ENCODE results near the gene DCUN1D4.

Gene DCUN1D4

DNA sequence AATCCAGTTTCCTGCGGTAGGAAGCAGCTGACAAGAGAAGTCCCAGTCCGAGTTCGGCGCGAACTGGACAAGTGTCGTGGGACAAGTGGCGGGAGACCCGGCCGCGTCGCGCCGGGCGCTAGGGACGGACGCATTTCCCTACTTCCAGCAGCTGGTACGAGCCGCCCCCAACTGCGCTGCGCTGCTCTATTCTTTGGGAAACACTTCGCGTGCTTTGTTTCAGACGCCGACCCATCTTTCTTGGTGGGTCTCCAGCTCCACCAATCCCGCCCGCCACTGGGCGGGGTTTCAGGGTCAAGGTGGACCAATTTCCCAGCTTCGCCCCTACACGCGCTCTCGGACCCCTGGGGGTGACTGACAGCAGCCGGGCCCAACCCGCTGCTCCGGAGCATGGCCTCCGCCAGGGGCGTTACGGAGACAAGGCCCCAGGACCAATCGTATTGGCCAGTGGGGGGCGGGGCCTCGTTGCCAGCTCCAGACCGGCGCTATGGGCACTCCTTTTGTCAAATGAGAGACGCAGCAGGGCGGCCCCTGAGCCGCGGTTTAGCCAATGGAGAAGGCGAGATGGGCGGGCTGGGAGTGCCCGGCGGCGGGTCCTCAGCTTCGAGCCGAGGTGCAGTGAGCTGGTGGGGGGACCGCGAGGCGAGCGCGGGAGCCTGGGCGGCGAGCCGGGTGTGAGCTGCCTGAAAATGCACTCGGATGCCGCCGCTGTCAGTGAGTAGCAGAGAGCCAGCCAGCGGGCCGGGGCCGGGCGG is at the start of gene DCUN1D4:
Gene DCUN1D4 (plus strand): TSS at position 600 of the 755 bp plus-strand sequence. CDS start 90 bp downstream, at position 690.
- DNase-seq = peak; percentile 98

DNA sequence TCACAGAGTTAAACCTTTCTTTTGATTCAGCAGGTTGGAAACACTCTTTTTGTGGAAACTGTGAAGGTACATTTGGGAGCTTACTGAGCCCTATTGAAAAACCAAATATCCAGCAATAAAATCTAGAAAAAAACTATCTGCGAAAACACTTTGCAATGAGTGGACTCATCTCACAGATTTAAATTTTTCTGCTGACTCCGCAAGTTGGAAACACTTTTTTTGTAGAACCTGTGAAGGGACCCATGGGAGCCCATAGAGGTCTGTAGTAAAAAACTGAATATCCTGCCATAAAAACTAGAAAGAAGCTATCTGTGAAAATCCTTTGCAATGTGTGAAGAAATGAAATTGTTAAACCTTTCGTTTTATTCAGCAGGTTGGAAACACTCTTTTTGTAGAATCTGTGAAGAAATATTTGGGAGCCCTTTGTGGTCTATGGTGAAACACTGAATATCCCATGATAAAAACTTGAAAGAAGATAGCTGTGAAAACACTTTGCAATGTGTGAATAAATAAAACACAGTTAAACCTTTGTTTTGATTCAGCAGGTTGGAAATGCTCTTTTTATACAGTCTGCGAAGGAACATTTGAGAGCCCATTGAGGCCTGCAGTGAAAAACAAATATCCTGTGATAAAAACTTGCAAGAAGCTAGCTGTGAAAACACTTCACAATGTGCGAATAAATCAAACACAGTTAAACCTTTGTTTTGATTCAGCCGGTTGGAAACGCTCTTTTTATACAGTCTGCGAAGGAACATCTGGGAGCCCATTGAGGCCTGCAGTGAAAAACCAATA is 22.3 kb upstream of the DCUN1D4 start:
- DNase-seq = no peak

DNA sequence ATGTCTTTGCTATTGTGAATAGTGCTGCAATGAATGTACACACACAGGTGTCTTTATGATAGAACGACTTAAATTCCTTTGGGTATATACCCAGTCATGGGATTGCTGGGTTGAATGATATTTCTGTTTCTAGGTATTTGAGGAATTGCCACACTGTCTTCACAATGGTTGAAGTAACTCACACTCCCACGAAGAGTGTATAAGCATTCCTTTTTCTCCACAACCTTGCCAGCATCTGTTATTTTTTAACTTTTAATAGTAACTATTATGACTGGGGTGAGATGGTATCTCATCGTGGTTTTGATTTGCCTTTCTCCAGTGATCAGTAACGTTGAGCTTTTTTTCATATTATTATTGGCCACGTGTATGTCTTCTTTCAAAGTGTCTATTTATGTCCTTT is 17.6 kb upstream of the DCUN1D4 start:
- no peak for DNase-seq

DNA sequence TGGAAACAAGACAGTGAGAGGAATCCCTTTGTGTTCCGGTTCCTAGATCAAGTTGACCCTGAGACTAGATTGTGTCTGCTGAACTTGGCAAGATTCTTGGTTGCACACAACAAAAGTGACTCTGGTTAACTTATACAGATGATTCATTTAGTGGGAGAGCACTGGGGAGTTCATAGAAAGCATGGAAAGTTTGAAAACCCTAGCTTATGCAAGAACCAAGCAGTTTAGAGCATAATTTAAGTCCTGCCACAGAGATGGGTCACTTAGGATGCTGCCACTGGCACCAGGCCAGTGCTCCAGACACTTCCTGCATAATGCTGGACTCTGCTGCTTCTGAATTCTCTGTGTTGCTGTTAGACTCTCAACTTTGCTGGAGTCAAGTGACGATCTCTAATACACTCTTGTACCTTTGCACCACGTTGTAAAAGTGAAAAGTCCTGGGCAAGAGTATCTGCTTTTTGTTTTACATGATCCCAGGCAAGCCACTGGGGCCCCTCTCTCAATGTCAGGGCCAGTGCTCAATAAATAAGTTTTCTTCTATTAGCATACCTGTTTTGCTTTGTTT is 12.7 kb upstream of the DCUN1D4 start:
- no peak for DNase-seq

DNA sequence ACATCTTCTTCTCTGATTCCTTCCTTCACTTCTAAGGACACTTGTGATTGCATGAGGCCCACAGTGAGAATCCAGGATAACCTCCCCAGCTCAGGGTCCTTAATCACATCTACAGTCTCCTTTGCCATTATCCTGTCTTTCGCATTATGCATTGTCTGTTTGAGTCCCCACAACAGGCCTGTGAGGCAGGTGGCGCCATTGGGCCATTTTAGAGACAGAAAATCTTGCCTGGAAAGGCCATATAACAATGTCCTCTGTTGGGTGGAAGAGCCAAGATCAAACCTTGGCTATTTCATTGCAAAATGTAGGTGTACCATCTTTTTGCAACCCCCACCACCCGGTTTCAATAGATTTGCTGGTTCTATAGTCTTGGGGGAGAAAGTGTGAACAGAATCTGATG is 11.8 kb upstream of the DCUN1D4 start:
- DNase-seq = peak; percentile 16

- no peak for DNase-seq
These were observed 9.7 kb upstream of the DCUN1D4 start for GRCh38 chr4:51833236-51833635.

- DNase-seq = no peak
These were observed 7.9 kb upstream of the DCUN1D4 start for GRCh38 chr4:51835079-51835478.

- no peak for DNase-seq
These were observed 7.1 kb upstream of the DCUN1D4 start for GRCh38 chr4:51835855-51836254.

DNA sequence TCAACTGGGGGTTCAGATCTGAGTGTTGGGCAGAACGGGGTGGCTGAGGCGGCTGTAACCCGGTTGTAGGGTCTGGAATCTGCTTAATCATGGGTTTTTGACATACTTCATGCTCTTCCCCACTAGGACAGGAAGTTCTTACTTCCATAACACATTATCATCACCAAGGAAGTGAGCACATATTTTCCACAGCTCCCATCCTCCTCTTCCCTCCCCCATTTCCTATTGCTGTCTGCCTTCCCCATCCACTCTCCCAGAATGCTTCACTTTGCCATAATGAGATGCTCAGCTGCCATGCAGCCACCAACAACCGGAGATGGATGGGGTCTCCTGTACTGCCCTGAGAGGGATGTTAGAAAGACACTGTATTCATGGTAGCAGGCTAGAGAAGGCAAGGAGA is 6.4 kb upstream of the DCUN1D4 start:
- no peak for DNase-seq

DNA sequence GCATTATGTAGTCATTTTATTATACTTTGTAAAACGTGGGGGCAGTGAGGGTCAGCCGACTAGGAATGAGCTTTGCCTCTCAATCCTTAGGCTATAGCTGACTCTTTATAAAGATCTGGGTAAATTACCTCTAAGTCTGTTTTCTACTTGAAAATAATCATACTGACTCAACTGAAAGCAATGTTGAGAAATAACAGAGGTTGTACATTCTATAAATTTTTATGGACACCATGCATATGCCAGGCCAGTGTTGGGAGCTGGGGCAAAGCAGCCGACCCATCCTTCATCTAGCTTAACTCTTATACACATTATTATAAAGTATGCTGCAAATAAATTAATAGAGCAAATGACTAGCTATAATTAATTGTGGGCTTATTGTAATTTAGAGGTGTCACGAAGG is 2.2 kb upstream of the DCUN1D4 start:
- DNase-seq = no peak

DNA sequence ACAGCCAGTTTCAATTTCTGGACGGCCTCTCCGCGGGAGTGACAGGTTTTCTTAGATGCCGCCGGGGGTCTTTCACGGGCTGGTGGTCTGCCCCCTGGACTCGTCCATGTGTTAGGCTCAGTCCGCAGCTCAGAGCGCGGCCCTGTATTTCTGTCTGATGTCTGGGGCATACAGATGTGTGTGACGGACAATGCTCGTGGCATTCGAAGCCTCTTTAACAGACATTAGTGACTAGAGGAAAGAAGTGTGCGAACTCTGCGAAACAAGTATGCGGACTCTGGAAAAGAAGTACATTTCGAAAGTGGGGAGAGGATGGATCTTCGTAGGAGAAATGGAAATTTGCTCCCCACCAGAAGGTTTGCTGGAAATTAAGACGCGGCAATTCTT is 793 bp upstream of the DCUN1D4 start:
- no peak for DNase-seq

DNA sequence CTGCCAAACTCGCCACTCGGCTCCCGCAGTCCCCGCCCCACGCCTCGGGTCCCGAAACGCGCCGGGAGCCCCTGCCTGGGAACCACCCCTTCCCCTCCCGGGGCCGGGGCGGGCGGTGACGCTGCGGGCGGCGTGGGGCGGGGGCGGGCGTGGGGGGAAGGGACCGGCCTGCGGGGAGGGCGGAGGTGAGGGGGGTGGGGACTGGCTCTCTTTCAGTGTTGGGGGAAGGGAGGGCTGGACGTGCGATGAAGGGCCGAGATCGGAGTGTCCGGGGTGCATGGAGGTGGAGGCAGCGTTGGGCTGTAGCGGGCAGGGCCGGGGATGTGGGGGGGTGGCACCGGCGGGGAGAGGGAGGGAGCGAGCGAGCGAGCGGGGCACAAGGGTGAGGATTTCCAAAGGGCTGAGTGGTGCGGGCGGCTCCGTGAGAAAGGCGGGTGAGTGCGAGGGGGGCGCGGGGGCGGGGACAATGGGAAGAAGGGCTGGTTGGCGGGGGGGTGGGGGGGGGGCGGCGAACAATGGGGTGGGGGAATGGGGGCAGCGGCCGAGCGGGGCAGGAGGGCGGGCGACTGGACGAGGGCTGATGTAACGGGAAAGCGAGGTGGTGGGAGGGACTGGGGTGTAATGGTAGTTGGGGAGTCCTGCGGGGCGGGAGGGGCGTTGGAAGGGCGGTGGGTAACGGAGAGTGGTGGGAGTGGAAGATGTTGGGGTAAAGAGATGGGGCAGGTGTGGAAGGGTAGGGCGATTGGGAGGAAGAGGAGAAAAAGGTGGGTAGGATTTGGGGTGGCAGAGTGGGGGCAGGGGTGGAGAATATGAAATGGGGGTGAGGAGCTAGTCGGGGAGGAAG is 578 bp downstream of the DCUN1D4 start:
- no peak for DNase-seq

GRCh38 chr4:51844153-51845054 is 1.5 kb downstream of the DCUN1D4 start:
- DNase-seq = peak; percentile 85

- DNase-seq = no peak
These were observed 2.1 kb downstream of the DCUN1D4 start for GRCh38 chr4:51845055-51845426.

DNA sequence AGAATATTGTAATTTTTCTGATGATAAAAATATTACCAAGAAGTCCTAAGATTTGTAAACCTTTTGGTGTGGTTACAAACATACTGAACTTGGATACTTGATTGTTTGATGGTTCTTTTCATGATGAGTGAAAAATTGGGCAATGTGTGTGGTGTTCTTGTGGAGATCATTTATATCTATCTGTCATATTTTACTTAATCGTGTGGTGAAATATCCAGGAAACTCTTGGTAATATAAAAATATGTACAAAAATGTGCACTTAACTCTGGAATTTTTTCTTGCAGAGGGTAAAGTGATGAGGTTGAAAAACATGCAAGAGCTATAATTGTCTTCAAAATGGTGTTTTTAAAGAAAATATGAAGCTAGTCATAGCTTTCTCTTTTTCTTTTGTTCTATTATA is 2.8 kb downstream of the DCUN1D4 start:
- no peak for DNase-seq

DNA sequence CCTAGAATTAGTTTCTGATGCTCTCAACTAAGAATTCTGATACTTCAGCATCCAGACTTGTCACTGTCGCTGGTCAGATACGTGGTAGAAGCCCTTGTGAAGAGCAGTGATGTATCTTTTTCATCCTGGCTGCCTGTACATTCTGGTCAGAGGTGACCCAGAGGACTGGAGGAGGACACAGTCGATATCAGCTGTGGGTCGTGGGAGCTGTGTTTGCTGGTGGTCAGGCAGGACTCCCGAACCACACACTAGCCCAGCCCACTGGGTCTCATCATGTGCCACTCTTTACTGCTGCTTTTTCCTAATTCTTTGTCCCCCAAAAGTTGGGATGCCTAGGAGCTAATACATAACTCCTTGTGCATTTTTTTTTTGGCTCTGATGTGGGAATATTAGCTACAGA is 6.5 kb downstream of the DCUN1D4 start:
- no peak for DNase-seq

DNA sequence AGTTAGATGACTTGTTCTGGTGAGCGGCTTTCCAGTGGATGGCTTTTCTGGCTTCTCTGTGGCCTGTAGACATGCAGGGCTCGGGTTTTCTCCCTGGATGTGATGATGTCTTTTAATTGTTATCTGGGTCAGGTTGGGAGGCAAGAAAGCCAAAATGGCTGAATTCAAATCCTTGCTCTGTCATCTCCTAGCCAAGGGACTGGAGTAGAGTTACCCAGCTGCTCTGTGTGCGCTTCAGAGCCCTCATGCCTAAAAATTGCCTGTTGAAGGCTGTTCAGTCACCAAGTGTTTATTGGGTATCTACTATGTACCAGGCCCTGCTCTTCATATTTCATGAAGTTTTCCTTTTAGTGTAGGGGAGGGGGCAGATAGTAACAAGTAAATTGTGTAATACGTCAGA is 7.3 kb downstream of the DCUN1D4 start:
- DNase-seq = no peak

DNA sequence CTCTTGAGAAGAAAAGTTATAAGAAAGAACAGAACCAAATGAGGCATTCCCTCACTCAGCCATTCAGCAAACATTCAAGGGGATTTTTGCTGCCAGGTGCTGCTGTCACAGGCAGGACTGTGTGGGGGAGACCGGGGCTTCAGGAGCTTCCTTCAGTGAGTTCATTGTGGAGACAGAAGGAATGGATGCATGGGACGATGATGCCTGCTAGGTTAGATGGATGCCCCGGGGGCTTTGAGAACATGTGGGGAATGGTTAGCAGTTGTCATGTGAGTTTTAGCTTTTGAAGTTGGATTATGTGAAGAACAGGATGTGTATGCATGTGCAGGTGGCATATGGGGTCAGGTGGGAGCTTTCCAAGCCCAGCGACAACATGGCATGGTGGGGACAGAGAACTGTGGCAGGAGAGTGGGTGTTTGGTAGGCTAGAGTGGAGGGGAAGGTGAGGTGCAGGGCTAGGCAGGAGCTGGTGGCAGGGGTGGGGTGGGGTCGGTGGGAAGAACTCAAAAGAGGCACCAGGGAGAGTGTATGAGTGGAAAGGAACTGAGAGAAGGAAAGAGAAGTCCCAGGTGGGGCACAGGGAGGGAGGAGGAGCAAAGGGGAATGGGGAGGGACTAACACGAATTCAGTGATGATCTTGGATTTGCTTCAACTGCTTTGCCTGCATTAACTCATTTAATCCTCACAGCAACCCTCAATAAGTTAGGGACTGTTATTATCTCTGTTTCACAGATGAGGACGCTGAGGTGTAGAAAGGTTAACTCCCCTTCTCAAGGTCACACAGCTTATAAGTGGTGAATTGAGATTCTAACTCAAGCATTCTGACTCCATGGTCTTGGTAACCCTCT is 8.4 kb downstream of the DCUN1D4 start:
- no peak for DNase-seq

- no peak for DNase-seq
These were observed 9.0 kb downstream of the DCUN1D4 start for GRCh38 chr4:51851937-51852290.

DNA sequence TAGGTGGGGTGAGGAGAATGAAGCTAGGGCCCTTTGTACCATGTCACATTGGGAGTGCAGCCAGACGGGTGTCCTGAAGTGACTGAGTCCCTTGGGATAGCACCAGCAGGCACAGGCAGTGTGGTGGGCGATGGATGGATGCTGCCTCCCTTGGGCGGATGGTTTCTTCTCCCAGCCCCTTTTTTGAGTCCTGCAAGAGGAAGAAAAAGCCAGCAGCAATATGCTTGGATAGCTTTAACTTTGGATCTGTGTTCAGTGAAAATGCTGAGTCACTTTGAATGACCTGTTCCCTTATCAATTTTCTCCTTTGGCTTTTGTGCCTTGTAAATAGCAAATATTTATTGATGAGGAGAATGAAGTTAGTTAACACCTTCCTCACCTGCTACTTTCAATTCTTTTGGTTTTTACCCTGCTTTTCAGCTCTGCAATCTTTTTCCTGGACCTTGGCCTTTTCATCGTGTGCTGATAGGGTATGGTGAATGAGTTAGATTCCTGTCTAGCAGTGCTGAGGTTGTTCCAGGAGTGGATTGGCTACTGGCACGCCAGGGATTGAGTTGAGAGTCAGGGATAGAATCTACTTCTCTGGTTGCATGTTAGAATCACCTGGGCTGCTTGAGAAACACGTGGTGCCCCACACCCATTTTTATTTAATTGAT is 10.2 kb downstream of the DCUN1D4 start:
- DNase-seq = no peak

GRCh38 chr4:51855270-51855669 is 12.3 kb downstream of the DCUN1D4 start:
- no peak for DNase-seq

All from KG1 (cell line).